ENCODE data around the gene CRISPLD2. TPM values are rescaled to one million over a fixed set of nuclear protein-coding genes. Genes with fewer than 3 reads are reported as not detected.

The CRISPLD2 gene
- total RNA-seq, 2 experiments from 2014 or later = 0.16 TPM; not detected in 1

DNA sequence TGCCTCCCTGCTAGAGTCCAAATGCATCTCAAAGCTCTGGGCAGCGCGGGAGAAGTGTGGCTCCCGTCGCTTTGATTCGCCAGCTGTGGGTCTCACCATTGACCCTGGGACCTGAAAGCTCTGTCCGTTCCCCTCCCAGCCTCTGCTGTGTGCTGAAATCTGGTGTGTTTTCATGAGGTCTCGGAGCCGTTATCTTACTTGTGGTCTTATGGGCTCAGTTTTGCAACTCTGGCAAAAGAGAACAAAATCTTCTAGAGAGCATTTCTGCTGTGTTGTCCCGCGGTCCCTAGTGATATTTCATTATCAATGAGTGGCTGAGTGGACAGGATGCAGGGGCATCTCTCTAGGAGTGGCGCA is 13.3 kb downstream of the CRISPLD2 start:
- TF ChIP-seq CTCF (IDR thresholded peaks at IDR 0.05) = no peak
- no peaks in the 10 kb centered on the region for H3K9me3 Mint-ChIP-seq
- no peaks in the 10 kb centered on the region for H3K36me3 Mint-ChIP-seq (ENCODE audit: low read depth)
- no peak for ATAC-seq
- peaks cover 6% of the 10 kb centered on the region for H3K27me3 Mint-ChIP-seq
- no peak overlapping the region for H3K27ac Mint-ChIP-seq
- intact Hi-C loops (cut with micrococcal nuclease) = no loop called here
- CTCF ChIA-PET = interaction anchor here (0.6 to 0.8 kb wide), 2 partner anchors 138 to 354 kb away, joined by 3 to 4 read pairs; no protein-coding TSS in a partner anchor
- no peak overlapping the region for H3K4me3 Mint-ChIP-seq
- POLR2A ChIA-PET = no interaction called here
- H3K4me1 Mint-ChIP-seq (ENCODE audit: low read depth) = no peaks in the 10 kb centered on the region
- DNase-seq = no peak

DNA sequence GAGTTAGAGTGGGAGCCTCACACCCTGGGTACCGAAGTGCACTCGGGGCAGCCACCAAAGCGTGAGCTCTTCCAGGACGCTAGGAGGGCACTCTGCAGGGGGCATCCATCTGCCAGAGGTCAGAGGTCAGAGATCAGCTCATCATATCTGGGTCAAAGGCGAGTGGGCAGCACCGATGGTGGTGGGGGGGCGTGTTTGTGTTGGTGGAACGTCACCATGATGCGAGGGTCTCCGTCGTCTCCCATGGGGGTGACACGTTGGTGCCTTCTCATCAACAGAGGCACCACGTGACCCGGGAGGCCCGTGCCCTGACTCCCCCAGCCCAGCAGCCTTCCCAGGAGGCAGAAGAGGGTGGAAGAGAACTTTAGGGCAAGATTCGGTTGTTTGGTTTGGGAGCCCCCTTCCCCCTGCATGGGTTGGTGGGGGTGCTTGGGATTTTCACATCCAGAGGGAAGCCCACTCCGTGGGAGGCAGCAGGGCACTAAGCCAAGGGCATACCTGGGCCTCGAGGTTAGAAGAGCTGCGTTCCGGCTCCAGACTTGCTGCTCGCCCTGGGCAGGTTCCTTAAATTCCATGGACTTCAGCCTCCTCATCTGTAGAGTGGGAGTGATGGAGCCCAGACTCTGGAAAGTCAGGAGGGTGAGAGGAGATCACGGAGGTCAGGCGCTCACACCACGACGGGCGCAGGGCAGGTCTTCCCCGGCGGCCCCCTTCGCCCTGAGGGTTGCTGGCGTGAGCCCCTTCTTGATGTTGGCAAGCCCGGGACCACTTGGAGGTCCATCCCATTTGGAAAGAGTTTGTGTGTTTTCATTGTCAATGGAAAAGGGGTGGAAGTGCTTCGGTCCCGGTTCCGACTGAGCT is 14.0 kb downstream of the CRISPLD2 start:
- ATAC-seq (no peak), DNase-seq (no peak)
- no peak overlapping the region for H3K27ac Mint-ChIP-seq
- no peaks in the 10 kb centered on the region for H3K4me1 Mint-ChIP-seq (ENCODE audit: low read depth)
- H3K36me3 Mint-ChIP-seq (ENCODE audit: low read depth) = no peaks in the 10 kb centered on the region
- ChIA-PET CTCF (no interaction called here), POLR2A (no interaction called here)
- peaks cover 4% of the 10 kb centered on the region for H3K27me3 Mint-ChIP-seq
- no peak for TF ChIP-seq CTCF (IDR thresholded peaks at IDR 0.05)
- H3K9me3 Mint-ChIP-seq = no peaks in the 10 kb centered on the region
- H3K4me3 Mint-ChIP-seq = no peak overlapping the region
- intact Hi-C loops (cut with micrococcal nuclease) = no loop called here

- TF ChIP-seq CTCF (IDR thresholded peaks at IDR 0.05) = no peak
- intact Hi-C loops (cut with micrococcal nuclease) = no loop called here
- no peaks in the 10 kb centered on the region for H3K36me3 Mint-ChIP-seq (ENCODE audit: low read depth)
- ChIA-PET CTCF (no interaction called here), POLR2A (no interaction called here)
- DNase-seq (no peak), ATAC-seq (no peak)
- no peak overlapping the region for H3K27ac Mint-ChIP-seq
- H3K9me3 Mint-ChIP-seq = no peaks in the 10 kb centered on the region
- peaks cover 6% of the 10 kb centered on the region for H3K27me3 Mint-ChIP-seq
- H3K4me1 Mint-ChIP-seq (ENCODE audit: low read depth) = no peaks in the 10 kb centered on the region
- H3K4me3 Mint-ChIP-seq = no peak overlapping the region
Measured at GRCh38 chr16:84834403-84834772, 14.6 kb downstream of the CRISPLD2 start.

DNA sequence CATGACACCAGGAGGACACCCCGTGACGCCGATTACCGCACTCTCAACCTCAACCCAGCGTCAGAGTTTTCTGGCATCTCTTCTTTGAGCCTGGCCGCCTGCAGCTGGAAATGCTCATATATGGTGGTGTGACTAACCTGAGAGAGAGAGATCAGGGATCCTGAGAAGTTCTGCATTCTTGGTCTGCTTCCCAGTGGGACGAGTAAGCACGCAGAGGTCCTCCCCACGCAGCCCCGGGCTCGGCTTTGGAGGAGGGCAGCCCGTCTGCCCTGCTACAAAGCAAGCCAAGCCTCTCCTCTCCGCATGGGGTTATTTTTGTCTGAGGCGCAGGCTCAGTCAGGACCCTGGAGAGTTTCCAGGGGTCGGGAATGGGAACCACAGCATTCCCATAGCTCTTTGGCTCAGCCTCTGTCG is 16.5 kb downstream of the CRISPLD2 start:
- POLR2A ChIA-PET = no interaction called here
- no peaks in the 10 kb centered on the region for H3K4me1 Mint-ChIP-seq (ENCODE audit: low read depth)
- no peak for TF ChIP-seq CTCF (IDR thresholded peaks at IDR 0.05)
- H3K27ac Mint-ChIP-seq = no peak overlapping the region
- H3K27me3 Mint-ChIP-seq = peaks cover 10% of the 10 kb centered on the region
- DNase-seq (no peak), ATAC-seq (no peak)
- no peaks in the 10 kb centered on the region for H3K9me3 Mint-ChIP-seq
- intact Hi-C loops (cut with micrococcal nuclease) = no loop called here
- CTCF ChIA-PET = interaction anchor here (0.9 kb wide), 2 partner anchors 33 to 116 kb away, joined by 3 to 4 read pairs; no protein-coding TSS in a partner anchor
- H3K4me3 Mint-ChIP-seq = no peak overlapping the region
- H3K36me3 Mint-ChIP-seq (ENCODE audit: low read depth) = no peaks in the 10 kb centered on the region

- ChIA-PET CTCF (interaction anchor here (0.9 kb wide), 2 partner anchors 32 to 115 kb away, joined by 3 to 4 read pairs; no protein-coding TSS in a partner anchor), POLR2A (no interaction called here)
- no peaks in the 10 kb centered on the region for H3K36me3 Mint-ChIP-seq (ENCODE audit: low read depth)
- peaks cover 17% of the 10 kb centered on the region for H3K27me3 Mint-ChIP-seq
- DNase-seq (no peak), ATAC-seq (no peak)
- no peaks in the 10 kb centered on the region for H3K9me3 Mint-ChIP-seq
- no peak overlapping the region for H3K27ac Mint-ChIP-seq
- intact Hi-C loops (cut with micrococcal nuclease) = no loop called here
- no peaks in the 10 kb centered on the region for H3K4me1 Mint-ChIP-seq (ENCODE audit: low read depth)
- TF ChIP-seq CTCF (IDR thresholded peaks at IDR 0.05) = no peak
- no peak overlapping the region for H3K4me3 Mint-ChIP-seq
Measured at GRCh38 chr16:84836967-84837366, 17.2 kb downstream of the CRISPLD2 start.

Data from activated CD8-positive, alpha-beta T cell treated with anti-CD3 and anti-CD28 coated beads for 36 hours (primary cell).